ENCODE data around the gene GEMIN5. TPM values are rescaled to one million over a fixed set of nuclear protein-coding genes. Genes with fewer than 3 reads are reported as not detected.
A peak's percentile ranks its signal among the peaks of the same experiment; 100 is the strongest.

GEMIN5 gene
- total and polyA plus RNA-seq, 2 of the 13 experiments (the other 11 are each of a cell fraction or from before 2014, with no cell fraction given): 6.6 to 28.6 TPM

- TF ChIP-seq ZNF687 (CRISPR knock-in tag; IDR thresholded peaks at IDR 0.05) (peak; percentile 97), THAP8 (CRISPR knock-in tag; IDR thresholded peaks at IDR 0.05; ENCODE audit: borderline replicate concordance) (peak; percentile 95), REPIN1 (CRISPR knock-in tag; IDR thresholded peaks at IDR 0.05; ENCODE audit: borderline replicate concordance, low read depth) (peak; percentile 38; the same call in 1 of the 2 replicates), PTBP1 (IDR thresholded peaks at IDR 0.05; ENCODE audit: low read depth, low read length, poor library complexity, severe bottlenecking) (no peak), KDM5A (IDR thresholded peaks at IDR 0.05; ENCODE audit: borderline replicate concordance, low read length) (peak; percentile 86), FOXO4 (CRISPR knock-in tag; conservative IDR thresholded peaks at IDR 0.05) (no peak), ZNF337 (CRISPR knock-in tag; IDR thresholded peaks at IDR 0.05; ENCODE audit: borderline replicate concordance, low read depth) (peak; percentile 69; the same call in 1 of the 2 replicates), ZZZ3 (CRISPR knock-in tag; IDR thresholded peaks at IDR 0.05; ENCODE audit: borderline replicate concordance) (peak; percentile 90), ELF1 (CRISPR knock-in tag; IDR thresholded peaks at IDR 0.05) (peak; percentile 74), GFI1 (CRISPR knock-in tag; IDR thresholded peaks at IDR 0.05; ENCODE audit: borderline replicate concordance) (peak; percentile 66; the same call in 1 of the 2 replicates), KLF16 (CRISPR knock-in tag; IDR thresholded peaks at IDR 0.05) (peak in 1 of 2 experiments; percentile 71; a peak in 2 of 4 replicates), MXD1 (CRISPR knock-in tag; IDR thresholded peaks at IDR 0.05) (peak; percentile 90), FOXO1 (CRISPR knock-in tag; IDR thresholded peaks at IDR 0.05) (peak; percentile 70), ZNF549 (CRISPR knock-in tag; IDR thresholded peaks at IDR 0.05) (no peak), MTF1 (CRISPR knock-in tag; IDR thresholded peaks at IDR 0.05) (no peak), CAMTA2 (CRISPR knock-in tag; IDR thresholded peaks at IDR 0.05; ENCODE audit: borderline replicate concordance) (no peak)
Measured at GRCh38 chr5:154937718-154938466, at the start of gene GEMIN5 (continued).

Data from HepG2 (cell line).